HUES48 (cell line): Measurements from ENCODE around the gene TTC17.
"Not testable (repeated sequence)": the region's sequence is repeated elsewhere in the genome, so short reads cannot be mapped to it uniquely, and the experiment has no call there.

ENCODE experiments used
- H3K27ac ChIP-seq: one replicate; pipeline ENCODE4 v1.7.0; 2013; ENCODE audit warnings: low read depth, low read length, inconsistent platforms
- H3K27me3 ChIP-seq: 2 replicates; pipeline ENCODE4 v1.6.1; 2013; ENCODE audit warnings: mild to moderate bottlenecking, low read length; ENCODE audit not compliant: control insufficient read depth, insufficient read depth
- H3K36me3 ChIP-seq: 2 replicates; pipeline ENCODE4 v1.6.1; 2013; ENCODE audit warnings: low read length; ENCODE audit not compliant: control insufficient read depth, insufficient read depth
- H3K4me1 ChIP-seq: 2 replicates; pipeline ENCODE4 v1.6.1; 2013; ENCODE audit warnings: mild to moderate bottlenecking, low read length; ENCODE audit not compliant: control insufficient read depth, insufficient read depth
- H3K4me3 ChIP-seq: 2 replicates; pipeline ENCODE4 v1.5.1; 2013; ENCODE audit warnings: mild to moderate bottlenecking, low read depth, low read length
- H3K9ac ChIP-seq: 2 replicates; pipeline ENCODE4 v1.6.1; 2013; ENCODE audit warnings: mild to moderate bottlenecking, low read depth, low read length, moderate library complexity
- H3K9me3 ChIP-seq: 2 replicates; pipeline ENCODE4 v1.6.1; 2013; ENCODE audit warnings: low read length; ENCODE audit not compliant: control insufficient read depth, insufficient read depth

The TTC17 gene

DNA sequence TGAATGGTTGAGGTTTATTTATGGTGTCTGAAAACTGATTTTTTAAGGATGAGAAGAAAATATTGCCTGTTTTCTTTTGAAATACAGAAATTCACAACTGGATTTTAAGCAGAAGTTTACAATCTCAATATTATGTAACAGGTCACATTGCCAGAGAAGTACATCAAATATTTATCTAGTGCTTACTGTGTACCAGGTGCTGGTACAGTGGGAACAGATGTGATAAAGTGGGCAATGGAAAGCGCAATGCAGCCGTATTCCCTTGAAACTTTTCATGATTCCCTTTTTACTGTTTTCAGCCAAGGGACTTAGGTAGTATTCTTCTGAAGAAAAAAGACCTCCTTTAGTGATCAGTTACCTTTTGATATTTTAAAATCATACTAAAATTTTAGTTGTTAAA, 49.6 kb downstream of the TTC17 start:
- Histone ChIP-seq H3K9me3 (no peaks in the 10 kb centered on the region), H3K4me3 (no peak overlapping the region), H3K4me1 (no peaks in the 10 kb centered on the region), H3K36me3 (peaks cover 93% of the 10 kb centered on the region), H3K27me3 (no peaks in the 10 kb centered on the region), H3K27ac (no peak overlapping the region), H3K9ac (no peak overlapping the region)

DNA sequence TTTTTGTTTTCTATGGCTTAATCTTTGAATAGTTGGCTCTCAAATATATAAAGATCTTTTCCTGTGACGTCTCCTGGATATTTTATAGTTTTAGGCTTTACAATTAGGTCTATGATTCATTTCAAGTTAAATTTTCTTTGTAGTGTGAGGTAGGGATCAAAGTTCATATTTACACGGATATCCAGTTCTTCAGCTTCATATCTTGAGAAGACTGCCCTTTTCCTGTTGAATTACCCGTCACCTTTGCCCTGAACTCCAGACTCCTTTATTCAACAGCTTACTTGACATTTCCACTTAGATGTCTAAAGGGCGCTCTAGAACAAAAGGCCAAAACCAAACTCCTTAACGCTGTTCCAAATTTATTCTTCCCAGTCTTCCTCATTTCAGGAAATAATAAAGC, 51.7 kb downstream of the TTC17 start:
- no peaks in the 10 kb centered on the region for H3K4me1 ChIP-seq
- no peaks in the 10 kb centered on the region for H3K27me3 ChIP-seq
- no peak overlapping the region for H3K4me3 ChIP-seq
- no peak overlapping the region for H3K27ac ChIP-seq
- no peaks in the 10 kb centered on the region for H3K9me3 ChIP-seq
- peaks cover 92% of the 10 kb centered on the region for H3K36me3 ChIP-seq
- H3K9ac ChIP-seq: no peak overlapping the region

DNA sequence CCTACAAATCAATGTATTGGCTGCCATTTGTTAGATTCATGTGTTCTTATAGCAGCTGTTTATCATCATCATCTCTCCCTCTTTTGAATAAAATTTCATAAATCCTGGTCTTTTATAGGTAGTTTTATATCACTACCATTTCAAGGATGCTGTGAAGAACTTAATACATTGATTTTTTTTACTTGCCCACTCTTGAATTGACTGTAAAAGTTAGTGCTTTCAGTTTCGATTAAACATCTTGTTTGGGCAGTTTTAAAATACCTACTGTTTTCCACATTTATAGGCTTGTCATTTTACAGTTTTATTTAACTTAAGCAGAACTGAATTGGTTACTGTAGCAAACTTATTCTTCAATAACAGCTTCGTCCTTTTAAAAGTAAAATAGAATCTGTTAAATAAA, 59.5 kb downstream of the TTC17 start:
- Histone ChIP-seq H3K9me3 (no peaks in the 10 kb centered on the region), H3K36me3 (peaks cover 60% of the 10 kb centered on the region), H3K4me1 (no peaks in the 10 kb centered on the region), H3K9ac (no peak overlapping the region), H3K4me3 (no peak overlapping the region), H3K27me3 (no peaks in the 10 kb centered on the region), H3K27ac (no peak overlapping the region)

DNA sequence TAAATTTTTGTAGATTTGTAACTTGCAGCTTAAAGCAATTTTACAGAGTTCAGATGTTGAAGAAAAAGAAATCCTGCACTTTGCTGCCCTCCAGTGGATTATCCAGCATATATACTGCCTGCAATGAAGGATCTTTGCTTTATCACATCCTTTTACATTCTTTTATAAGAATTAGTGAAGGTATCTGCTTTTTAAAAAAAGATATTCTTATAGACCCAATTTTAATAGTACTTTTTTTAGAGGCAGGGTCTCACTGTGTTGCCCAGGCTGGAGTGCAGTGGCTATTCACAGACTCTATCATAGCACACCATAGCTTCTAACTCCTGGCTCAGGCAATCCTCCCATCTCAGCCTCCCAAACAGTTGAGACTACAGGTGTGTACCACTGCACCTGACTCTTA, 60.7 kb downstream of the TTC17 start:
- Histone ChIP-seq H3K9me3 (no peaks in the 10 kb centered on the region), H3K4me3 (no peak overlapping the region), H3K4me1 (no peaks in the 10 kb centered on the region), H3K27ac (no peak overlapping the region), H3K27me3 (no peaks in the 10 kb centered on the region), H3K9ac (no peak overlapping the region), H3K36me3 (peaks cover 48% of the 10 kb centered on the region)

DNA sequence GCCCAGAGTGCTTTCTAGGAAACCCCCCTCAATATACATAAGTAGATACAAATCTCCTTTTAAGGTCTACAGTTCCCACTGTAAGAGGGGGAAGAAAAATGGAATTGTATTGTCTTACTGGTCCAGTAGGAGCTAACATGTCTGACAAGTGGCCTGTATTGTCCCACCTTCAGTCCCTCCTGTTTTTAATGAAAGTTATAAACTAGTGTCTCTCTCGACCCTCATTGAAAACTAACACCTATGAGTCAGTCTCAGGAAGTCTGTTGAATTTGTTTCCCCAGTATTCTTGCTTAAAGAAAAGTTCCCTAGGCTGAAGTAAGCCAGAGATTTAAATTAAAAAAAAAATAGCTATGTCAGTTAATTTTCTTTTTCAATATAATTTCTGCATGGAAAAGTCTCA, 69.3 kb downstream of the TTC17 start:
- H3K4me3 ChIP-seq: no peak overlapping the region
- peaks cover 17% of the 10 kb centered on the region for H3K36me3 ChIP-seq
- no peaks in the 10 kb centered on the region for H3K4me1 ChIP-seq
- no peaks in the 10 kb centered on the region for H3K27me3 ChIP-seq
- H3K9ac ChIP-seq: no peak overlapping the region
- no peak overlapping the region for H3K27ac ChIP-seq
- H3K9me3 ChIP-seq: no peaks in the 10 kb centered on the region

DNA sequence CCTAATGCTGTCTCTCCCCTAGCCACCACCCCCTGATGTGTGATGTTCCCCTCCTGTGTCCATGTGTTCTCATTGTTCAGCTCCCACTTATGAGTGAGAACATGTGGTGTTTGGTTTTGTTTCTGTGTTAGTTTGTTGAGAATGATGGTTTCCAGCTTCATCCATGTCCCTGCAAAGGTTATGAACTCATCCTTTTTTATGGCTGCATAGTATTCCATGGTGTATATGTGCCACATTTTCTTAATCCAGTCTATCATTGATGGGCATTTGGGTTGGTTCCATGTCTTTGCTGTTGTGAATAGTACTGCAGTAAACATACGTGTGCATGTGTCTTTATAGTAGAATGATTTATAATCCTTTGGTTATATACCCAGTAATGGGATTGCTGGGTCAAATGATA, 72.2 kb downstream of the TTC17 start:
- H3K4me1 ChIP-seq, H3K9ac ChIP-seq, H3K27me3 ChIP-seq, H3K4me3 ChIP-seq, H3K9me3 ChIP-seq, H3K27ac ChIP-seq: not testable (repeated sequence)
- H3K36me3 ChIP-seq: peaks cover 12% of the 10 kb centered on the region; the same call in 1 of the 2 replicates

DNA sequence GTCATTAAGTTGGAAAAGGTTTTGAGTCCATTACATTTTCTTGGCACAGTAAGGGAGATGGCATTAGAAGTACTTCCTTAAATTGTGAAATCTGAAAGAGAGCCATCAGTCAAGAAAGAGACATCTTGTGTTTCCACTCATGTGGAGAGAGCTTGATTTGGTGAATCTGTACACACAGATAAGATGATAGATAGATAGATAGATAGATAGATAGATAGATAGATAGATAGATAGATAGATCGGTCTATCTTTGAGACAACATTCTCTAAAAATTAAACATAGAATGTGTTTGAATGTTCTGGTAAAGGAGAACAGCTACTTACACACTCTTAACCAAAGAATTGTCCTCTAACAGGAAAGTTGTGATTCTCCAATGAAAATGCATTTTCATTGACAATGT, 76.2 kb downstream of the TTC17 start:
- Histone ChIP-seq H3K4me3 (no peak overlapping the region), H3K9me3 (no peaks in the 10 kb centered on the region), H3K4me1 (no peaks in the 10 kb centered on the region), H3K36me3 (peaks cover 41% of the 10 kb centered on the region), H3K9ac (no peak overlapping the region), H3K27ac (no peak overlapping the region), H3K27me3 (no peaks in the 10 kb centered on the region)

DNA sequence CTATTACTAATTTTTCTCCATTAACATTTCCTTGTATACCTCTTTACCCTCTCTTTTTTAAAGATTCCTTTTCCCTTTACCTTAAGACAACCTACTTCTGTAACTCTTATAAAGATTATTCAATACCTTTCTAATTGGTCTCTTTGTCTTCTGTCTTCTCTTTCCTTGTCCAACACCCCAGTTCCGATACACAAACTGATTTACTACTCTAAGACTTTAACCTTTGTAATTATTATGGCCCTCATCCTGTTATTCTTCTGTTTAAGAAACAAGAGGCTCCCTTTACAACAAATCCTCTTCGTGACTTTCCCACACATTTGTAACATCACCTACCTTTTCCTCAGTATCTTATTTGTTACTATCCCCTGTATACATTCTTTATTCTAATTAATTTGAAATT, 81.8 kb downstream of the TTC17 start:
- H3K4me1 ChIP-seq: no peaks in the 10 kb centered on the region
- H3K36me3 ChIP-seq: peaks cover 87% of the 10 kb centered on the region
- H3K27me3 ChIP-seq: no peaks in the 10 kb centered on the region
- H3K9me3 ChIP-seq: no peaks in the 10 kb centered on the region
- no peak overlapping the region for H3K9ac ChIP-seq
- no peak overlapping the region for H3K4me3 ChIP-seq
- H3K27ac ChIP-seq: no peak overlapping the region

DNA sequence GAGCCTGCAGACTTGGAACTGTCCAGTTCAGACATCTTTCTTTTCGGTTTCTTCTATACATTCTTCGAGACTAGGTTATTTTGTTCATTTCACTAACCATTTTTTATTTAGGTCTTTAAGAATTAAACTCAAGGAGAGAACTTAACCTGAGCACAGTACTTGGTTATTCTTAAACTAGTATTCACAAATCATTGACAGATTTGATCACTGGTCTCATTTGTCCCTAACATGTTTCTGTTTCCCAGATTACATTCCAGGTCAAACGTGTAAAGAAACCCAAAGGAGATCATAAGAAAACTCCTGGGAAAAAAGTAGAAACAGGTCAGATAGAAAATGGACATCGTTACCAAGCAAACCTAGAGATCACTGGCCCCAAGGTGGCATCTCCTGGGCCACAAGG, 85.1 kb downstream of the TTC17 start:
- H3K27me3 ChIP-seq: no peaks in the 10 kb centered on the region
- H3K27ac ChIP-seq: no peak overlapping the region
- no peak overlapping the region for H3K4me3 ChIP-seq
- H3K9ac ChIP-seq: no peak overlapping the region
- peaks cover 91% of the 10 kb centered on the region for H3K36me3 ChIP-seq
- H3K9me3 ChIP-seq: no peaks in the 10 kb centered on the region
- H3K4me1 ChIP-seq: no peaks in the 10 kb centered on the region

DNA sequence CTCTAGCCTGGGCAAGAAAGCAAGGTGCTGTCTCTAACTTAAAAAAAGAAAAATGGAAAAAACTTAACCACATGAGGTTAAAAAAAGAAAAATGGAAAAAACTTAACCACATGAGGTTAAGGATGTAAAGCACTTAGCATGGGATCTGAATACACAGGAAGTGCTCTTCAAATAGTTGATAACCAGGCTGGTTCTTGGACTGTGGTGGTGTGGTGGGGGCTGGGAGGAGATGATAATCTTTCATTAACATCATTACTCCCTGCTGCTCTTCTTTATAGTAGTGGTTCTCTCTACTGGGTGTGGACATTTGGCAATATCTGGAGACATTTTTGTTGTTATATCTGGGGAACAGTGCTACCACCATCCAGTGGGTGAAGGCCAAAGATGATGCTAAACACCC, 88.4 kb downstream of the TTC17 start:
- Histone ChIP-seq H3K36me3 (peaks cover 99% of the 10 kb centered on the region), H3K9ac (no peak overlapping the region), H3K9me3 (no peaks in the 10 kb centered on the region), H3K27ac (no peak overlapping the region), H3K4me3 (no peak overlapping the region), H3K27me3 (no peaks in the 10 kb centered on the region), H3K4me1 (no peaks in the 10 kb centered on the region)

DNA sequence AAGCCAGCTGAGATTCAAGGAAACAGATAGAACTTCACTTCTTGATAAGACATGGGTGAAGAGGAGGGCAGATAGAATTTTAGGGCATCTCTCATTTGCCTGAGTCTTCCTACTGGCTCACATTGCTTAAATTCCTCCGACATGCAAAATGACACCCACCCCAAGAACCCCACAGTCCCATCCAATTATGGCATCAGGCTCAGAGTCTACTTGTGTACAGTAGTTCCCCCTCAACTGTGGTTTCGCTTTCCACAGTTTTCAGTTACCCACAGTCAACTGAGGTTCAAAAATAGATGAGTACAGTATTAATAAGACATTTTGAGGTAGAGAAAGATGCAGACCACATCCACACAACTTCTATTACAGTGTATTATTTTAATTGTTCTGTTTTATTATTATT, 99.8 kb downstream of the TTC17 start:
- no peaks in the 10 kb centered on the region for H3K9me3 ChIP-seq
- H3K36me3 ChIP-seq: peaks cover 74% of the 10 kb centered on the region

DNA sequence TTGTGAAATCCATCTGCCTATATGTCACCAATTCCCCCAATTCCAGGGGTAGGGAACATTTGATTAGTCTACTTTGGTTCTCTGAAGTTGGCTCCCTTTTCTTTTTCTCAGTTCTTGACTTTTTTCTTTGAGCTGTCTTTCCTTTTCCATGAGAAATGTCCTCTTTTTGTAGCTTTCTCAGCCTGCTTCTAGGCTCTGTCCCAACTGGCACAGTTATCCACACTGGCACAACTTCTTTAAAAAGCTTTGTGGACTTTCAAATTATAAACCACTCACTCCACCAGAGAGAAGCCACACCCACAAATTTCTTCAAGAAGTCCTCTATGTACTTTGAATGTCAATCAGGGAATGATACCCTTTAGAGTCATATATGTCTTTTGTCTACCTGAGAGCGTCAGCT, 100.5 kb downstream of the TTC17 start:
- Histone ChIP-seq H3K36me3 (peaks cover 71% of the 10 kb centered on the region), H3K27ac (no peak overlapping the region), H3K9ac (no peak overlapping the region), H3K4me3 (no peak overlapping the region), H3K4me1 (no peaks in the 10 kb centered on the region), H3K27me3 (no peaks in the 10 kb centered on the region), H3K9me3 (no peaks in the 10 kb centered on the region)

More for the DNA sequence above, 99.8 kb downstream of the TTC17 start:
- no peaks in the 10 kb centered on the region for H3K27me3 ChIP-seq
- no peak overlapping the region for H3K27ac ChIP-seq
- no peaks in the 10 kb centered on the region for H3K4me1 ChIP-seq
- no peak overlapping the region for H3K9ac ChIP-seq
- no peak overlapping the region for H3K4me3 ChIP-seq
